ENCODE data around the gene NRIP1.
A peak's percentile ranks its signal among the peaks of the same experiment; 100 is the strongest.

The NRIP1 gene

DNA sequence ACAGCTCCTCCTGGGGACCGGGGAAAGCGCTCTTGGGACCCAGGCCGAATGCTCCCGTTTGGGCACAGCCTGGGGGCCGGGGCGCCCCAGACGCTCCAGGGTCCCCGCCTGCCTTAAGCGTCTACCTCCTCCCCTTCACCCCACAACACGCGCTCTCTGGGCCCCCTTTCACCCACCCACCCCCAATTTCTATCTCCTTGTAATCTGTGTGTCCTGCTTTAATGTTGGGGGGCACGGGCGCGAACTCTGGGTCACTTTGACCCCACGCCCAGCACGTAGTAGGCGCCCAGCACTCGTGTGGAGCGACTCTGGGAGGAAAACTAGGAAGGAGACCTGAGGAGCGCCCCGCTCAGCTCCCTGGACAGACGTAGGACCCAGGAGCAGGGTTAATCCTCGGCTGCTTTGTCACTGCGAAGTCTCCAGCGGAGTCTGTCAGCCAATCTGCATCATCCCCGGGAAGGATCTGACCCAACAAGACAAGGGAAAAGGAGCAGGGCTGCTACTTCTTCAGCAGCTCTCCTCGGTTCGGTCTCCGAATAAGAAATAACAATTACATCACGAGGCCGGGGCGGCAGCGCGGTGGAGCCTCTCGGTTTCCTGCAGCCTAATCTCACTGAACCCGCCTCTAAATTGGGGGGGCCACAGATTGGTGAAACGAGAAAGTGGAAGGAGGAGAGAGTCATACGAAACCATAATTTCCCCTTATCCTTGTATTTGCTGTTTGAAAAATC is 757 bp upstream of the NRIP1 start:
- peak; percentile 82 for DNase-seq (ENCODE audit: low spot score)

DNA sequence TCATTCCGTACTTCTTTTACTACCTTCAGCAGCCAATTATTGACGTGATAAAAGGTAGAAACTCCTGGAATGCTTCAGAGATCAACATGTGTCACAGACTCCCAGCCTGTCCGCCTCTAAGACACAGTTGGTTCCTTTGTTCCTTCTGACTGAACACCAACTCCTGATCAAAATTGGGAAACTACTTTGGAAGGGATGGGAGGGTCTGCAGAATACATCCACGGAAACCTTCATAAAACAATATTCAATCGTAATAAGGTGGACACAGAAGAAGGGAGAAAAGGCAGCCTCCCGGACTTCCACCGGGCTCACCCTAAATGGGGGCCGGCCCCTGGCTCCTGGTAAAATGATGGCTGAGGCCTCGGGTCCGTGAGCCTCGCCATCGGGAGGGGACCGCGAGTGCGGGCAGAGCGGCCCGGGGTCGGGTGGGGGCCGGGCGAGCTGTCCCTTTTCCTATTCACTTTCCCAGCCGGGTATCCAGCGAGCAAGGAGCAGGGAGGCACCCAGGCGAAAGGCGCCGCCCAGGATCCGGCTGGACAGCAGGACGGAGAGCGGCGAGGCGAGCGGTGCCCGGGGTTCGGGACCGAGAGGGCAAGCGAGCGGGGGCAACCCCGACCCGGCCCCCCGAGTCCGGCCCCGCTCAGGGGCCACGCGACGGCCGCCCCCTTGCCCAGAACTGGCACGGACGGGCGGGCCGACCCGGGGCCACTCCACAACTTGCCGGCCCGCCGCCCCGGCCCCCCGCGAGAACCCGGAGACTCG is 805 bp downstream of the NRIP1 start:
- DNase-seq (ENCODE audit: low spot score) = peak; percentile 70

DNA sequence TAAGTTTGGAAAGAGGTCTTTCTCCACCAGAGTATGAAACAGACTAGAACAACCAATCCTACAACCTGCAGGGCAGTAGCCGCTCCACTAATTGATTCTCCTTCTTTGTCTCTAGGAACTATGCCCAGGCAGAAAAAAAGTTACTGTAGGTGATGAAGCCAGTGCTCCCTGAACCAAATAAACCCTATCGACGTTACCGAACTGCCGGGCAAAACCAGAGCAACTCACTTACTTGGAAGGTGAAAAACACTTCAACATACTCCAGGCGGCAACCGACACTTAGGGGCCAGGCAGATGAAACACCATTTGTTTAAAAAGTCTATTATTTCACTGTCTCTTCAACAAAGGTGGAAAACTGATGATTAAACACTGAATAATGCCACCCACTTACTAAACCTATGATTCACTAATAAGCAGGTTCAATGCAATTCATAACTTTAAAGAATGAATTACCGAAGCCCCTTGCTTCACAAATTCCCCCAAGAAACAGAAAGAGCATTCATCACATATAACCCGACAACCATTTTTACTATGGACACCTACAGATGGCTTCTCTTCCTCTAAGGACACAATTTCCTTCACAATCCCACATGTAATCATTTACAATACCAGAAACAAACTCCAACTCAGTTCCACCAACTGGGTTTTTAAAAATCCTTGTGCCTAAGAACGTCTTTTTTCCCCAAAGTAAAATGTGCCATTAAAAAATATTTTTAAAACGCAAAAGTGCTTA is 1.6 kb downstream of the NRIP1 start:
- DNase-seq (ENCODE audit: low spot score) = no peak

DNA sequence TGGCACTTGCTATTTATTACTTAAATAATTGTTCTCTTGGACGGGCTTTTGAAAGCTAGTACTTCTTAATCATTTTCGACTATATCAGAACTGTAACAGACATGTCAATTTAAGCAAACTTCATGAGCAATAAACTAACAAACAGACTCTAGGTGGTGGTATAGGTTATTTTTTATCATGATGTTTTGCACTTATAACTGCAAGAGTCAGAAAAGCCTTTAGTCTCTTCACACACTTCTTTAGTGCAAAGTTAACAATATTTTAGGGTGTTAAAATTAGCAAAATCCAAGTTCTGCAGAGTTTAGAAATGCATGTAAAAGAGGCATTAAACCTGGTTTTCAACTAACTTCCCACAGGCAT is 2.2 kb downstream of the NRIP1 start:
- DNase-seq (ENCODE audit: low spot score) = no peak

DNA sequence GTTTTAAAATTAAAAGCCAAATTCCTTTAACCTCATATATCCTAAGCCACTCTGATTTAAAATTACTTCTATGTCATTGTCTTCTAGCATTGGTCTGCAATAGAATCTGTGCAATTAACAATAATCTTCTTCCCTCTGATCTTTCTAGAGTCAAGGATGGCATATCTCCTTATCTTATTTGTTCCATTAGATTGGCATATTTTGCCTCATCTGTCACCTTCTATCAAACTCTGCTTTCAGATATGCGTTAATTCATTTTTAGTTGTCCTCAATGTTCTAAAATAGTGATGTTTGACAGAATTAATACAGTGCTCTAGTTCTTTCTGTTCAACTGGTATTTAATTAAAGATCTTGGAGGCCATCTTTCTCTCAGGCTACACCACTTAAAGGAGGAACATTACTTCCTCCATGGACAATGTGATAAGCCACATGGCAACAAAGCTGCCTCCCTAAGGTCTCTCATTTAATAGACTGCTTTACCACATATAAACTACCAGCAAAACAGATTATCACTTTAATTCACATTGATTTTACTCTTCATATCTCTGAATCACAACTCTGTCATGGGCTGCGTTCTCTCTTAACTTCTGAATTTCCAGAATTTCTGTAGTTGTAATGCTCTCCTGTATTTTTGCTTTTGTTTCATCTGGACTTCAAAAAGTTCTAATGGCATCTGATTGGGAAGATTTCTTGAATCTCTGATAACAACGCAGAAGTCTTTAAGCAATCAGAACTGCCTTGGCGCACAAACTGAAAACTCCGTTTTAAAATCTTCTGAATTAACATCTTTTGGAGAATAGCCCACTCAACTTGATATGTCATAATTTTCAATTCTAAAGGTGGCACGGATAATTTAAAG is 2.8 kb downstream of the NRIP1 start:
- no peak for DNase-seq (ENCODE audit: low spot score)

DNA sequence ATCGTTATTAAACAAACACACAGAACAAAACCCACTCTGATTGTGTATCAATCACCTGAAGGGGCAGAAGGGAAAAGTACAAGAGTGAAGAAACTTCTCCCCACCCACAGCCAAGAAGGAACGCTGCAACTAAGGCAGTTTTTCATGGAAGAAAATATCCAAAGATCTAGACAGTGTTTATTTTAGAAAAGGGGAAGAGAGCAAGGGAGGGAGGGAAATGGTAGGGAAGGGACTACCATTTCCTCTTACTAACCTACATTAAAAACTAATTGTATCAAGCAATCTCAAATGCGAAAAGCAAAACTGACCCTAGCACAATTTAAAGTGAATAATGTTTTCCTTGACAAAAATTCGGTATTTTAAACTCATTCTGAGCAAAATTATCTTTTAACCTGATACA is 3.5 kb downstream of the NRIP1 start:
- no peak for DNase-seq (ENCODE audit: low spot score)

DNA sequence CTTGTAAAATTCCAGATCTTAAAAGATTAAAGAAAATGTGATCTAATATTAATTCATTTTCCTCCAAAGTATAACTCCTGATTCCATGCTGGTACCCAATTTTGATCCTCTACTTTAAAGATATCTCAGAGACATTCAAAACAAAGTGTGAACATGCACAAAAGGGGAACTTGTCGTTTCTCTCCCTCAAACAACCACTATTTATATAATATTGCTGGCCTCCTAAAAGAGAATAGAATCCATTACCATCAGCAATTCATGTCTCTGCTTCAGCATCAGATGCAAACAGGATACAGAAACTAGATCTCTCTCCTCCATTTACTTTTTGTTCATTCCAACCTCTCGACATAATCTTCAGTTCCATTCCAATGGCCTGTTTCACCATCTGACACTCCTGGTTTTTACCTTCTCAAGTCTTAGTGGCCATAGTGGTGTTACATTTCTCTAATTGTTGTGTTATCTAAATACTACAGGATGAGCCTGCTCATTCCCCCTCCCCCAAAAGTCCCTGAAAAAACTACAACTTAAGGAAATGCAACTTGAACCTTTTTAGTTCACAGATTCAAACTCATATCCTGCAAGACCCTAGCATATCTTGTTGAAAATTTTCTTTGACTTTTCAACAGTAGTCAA is 4.1 kb downstream of the NRIP1 start:
- no peak for DNase-seq (ENCODE audit: low spot score)

DNA sequence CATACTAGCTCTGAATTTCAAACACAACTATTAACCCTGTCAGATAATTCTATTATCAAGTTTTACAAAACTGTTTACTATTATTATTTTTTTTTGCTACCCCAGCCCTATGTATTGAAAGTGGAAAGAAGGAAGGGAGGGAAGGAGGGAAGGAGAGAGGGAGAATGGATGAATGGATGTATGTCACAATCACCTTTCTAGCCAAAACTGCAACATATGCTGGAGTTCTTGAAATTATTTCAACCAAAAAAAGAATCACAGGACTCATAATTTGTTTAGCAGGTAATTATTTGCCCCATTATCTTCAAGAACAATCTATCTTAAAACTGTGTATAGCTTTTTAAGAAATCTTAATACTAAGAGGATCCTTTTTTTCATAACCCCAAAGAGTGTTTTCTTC is 5.4 kb downstream of the NRIP1 start:
- DNase-seq (ENCODE audit: low spot score) = no peak

DNA sequence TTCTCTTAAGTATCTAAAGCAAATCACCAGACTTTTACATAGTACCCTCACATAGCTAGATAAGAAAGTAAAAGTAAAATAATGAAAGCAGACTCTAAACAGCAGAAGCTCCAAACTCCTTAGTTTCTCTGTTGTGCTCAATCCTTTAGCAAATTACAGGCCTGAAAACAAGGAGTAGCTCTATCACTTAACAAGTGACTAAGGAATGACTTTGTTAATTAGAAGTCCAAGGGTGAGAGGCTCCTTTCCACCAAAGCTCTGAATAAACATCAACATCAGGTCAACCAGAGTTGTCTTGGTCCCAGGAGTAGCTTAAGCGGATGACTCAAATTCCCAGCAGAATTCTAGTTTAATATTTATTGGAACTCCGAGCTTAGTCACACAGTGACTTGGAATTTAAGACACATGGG is 5.9 kb downstream of the NRIP1 start:
- peak; percentile 39 for DNase-seq (ENCODE audit: low spot score)

DNA sequence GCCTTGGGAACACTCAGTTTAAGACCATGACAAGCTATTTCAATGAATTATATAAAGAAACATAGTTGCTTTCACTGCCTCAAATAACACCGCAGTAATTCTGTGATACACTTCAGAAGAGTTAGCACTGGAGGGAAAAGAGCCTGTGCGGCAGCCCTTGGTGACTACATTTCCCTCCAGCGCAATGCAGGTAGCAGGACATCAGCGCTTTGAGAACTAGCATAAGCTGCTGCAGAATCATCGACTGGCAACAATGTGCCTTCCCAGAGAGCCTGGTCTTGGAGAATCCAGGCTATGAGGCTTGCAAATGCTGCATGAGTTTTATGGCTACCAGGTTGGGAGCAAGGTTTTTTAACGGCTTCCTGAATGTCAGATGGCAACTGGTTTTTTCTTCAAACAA is 7.5 kb downstream of the NRIP1 start:
- no peak for DNase-seq (ENCODE audit: low spot score)

DNA sequence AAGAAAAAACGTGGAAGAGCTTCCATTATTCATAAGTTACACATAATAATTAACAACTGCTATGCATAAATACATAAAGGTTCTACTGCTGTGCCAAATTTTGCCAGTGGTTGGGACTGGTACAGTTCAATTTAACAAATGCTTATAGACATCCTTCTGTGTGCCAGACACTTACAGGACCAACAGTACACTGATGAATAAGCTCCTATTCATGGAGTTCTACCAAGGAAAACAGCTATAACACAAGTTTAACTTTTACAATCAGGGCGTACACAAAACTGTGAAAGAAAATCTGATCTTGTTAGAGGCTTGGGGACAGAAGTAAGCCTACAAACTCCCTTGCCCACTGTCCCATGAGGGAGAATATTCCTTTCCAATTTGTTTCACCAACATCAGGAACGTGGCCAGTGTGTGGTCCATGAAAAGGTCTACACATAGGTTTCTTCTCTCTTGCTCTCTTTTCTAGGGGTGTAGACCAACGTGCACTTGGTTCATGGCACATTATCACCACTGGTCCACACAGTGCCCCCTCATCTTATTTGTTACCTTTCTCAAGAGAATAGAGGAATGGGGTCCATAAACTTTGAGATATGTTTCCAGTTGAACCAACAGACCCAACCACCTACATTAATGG is 10.1 kb downstream of the NRIP1 start:
- DNase-seq (ENCODE audit: low spot score) = no peak

DNA sequence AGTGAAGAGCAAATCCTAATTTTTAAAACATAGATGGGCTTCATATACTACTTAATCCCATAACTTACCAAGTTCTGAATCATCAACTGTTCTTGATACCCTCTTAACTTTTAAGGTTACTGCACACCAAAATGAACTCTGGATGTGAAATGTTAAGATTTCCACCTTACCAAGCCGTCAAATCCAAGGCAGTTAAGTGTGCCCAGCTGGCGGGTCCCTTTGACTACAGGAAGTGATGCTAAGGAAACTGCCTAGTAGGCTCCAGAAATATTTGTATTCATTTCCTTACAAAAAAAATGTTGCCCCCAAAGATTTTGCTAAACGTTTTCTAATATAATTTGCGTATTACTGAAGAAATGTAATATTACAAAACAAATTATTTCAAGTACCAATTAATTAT is 10.7 kb downstream of the NRIP1 start:
- no peak for DNase-seq (ENCODE audit: low spot score)

DNA sequence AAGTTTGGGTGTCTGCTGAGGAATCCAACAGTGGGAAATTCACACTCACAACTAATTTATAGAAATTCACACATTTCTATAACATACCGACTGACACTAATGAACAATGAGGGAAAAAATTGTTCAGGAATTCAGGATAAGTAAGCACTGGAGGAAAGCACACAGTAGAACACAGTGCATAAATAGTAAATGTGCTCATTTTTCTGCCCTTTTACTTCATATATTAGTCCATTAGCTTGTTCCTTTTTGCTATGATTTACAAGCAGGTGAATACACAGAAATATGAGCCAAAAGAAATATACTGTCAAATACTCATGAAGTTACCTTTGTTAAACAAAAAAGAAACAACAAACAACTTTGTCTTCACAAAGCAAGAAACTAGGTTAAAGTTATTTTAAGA is 11.3 kb downstream of the NRIP1 start:
- DNase-seq (ENCODE audit: low spot score) = no peak

DNA sequence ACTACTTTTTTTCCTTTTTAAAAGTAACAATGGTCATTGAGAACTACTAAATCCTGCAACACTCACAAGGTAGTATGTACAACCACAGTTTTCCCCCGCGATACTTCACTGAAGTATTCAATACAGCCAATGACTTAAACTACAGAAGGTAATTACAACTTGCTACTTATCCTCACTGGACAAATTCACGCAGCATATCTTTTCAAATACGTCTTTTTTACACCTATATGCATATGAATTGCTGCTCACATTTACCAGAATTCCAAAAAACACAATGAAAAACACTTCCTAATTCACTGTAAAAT is 12.4 kb downstream of the NRIP1 start:
- no peak for DNase-seq (ENCODE audit: low spot score)

DNA sequence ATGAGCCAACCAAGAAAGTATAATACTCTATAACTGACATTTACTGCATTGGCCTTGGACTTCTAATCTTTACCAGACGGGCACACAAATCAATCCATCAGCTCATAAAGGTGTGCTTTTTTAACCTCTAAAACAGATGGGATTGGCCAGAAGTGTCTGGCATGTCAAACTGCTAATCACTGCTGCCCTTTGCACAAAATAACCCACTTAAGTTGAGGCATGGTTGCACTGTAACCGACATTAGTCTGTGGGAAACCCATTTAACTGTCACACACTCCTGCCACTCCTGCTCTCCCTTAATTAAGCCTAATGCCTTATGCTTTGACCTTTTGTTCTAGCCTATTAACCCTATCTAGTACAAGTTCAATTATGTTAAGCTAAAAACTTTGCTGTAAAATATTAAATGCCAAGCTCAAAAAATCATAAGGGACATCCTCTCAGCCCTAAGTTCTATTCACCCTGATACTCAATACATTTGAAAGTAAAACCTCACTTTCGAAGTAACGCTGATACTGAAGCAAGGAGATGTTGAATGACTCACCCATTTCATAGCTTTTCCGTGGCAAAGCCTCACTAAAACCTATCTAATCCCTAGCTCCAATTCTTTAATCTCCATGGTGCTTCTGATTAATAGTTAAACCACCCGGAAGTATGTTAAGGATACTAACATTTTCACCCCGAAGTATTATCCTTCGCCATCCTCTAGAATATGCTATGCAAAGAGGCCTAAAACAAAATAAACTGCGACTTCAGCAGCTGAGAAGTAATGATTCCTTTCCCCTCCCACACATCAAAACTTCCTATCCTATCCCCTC is 12.9 kb downstream of the NRIP1 start:
- no peak for DNase-seq (ENCODE audit: low spot score)

DNA sequence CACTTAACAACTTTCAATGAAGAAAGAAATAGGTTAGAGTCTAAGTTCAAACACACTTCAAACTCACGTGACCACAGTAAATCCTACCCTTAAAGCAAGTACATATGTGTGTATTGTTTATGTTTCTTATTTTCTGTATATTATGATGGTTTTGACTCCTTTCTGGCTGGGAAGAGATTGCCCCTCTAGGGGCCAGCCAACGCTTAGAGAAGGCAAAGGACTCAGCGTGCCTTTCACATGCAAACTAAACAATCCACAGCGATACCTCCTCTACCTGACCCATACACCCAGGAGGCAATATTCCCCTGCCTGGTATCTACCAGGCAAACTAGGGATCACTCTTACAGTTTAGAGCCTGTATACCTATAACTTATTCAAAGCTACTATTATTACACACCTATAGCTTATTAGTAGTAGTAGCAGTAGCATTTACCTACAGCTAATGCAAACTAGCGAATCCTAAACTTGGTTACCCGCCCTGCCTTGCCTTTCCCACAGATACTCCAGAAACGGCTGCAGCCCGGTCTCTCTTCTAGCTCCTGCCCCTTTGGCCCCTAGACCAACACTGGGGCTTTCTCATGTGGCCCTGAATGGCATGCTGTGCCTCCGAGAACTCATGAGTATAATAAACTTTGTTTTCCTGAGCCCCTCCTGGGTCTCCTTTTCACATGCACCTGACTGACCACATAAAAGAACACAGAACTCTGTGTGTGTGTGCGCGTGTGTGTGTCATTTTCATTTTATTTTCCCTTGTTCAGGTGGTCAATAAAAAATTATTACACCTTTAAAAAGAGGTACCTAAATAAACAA is 14.0 kb downstream of the NRIP1 start:
- DNase-seq (ENCODE audit: low spot score) = no peak

DNA sequence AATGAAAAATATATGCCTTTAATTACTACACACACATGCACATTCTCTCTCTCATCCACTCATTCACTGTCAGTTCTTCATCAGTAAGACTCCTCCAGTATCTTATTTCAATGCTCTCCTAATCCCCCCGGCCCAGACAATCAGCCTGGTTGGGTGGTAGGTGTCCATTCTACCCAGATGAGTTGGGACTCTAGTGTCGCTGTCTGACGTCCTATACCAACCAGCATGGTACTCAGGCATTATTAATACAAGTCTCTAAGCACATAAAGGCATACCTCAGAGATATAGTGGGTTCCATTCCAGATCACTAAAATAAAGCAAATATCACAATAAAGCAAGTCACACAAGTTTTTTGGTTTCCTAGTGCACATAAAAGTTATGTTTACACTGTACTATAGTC is 19.8 kb downstream of the NRIP1 start:
- no peak for DNase-seq (ENCODE audit: low spot score)

DNA sequence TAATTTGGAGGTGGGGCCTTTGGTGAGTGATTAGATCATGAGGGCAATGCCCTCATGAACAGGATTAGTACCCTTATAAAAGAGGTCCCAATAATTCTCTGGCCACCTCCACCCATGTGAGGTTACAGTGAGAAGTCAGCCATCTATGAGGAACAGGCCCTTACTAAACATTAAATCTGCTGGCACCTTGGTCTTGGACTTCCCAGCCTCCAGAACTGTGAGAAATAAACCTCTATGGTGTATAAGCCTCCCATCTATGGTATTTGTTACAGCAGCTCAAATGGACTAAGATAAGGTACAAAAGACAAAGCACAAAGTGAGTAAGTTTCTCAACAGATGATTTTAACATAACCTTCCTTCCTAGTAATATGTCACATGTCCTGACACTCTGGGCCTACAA is 22.3 kb downstream of the NRIP1 start:
- no peak for DNase-seq (ENCODE audit: low spot score)

DNA sequence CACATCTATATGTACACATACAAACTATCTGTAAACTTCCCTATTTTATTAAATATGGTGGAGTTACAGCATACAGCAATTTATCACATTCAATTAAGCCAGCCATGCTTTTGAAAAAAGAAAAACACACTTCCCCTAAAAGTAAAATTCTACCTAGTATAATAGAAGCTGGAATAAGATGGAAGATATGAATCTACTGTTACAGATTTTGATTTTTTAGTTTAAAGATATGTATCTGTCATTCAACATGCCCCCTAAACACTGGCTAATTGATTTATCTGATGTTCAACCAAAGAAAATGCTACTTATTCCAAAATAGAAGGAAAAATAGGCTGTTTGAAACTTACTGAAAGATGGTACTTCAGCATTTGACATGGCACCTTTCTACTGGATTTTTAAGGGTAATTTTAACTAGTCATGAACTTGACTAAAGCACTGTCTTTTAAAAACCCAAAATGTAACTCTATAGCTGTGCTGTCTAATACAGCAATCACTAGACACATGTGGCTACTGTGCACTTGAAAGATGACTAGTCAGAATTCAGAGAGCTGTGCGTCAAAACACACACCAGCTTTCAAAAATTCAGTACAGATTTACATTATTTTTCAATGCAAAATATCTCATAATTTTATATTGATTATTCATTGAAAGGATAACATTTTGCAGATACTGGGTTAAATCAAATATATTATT is 25.0 kb downstream of the NRIP1 start:
- DNase-seq (ENCODE audit: low spot score) = no peak
